Activated CD4-positive, alpha-beta T cell treated with anti-CD3 and anti-CD28 coated beads, Interleukin-2, amount 50 U/mL, for 24 hours (primary cell): Measurements from ENCODE around the gene FHL3.
A peak's percentile ranks its signal among the peaks of the same experiment; 100 is the strongest.

Experiments
- DNase-seq, 2 donors: peaks; one replicate each; pipeline ENCODE4 v3.0.0-alpha.2; 2020; ENCODE audit warnings: low read depth in 1 of 2, low spot score in 1 of 2

The FHL3 gene

DNA sequence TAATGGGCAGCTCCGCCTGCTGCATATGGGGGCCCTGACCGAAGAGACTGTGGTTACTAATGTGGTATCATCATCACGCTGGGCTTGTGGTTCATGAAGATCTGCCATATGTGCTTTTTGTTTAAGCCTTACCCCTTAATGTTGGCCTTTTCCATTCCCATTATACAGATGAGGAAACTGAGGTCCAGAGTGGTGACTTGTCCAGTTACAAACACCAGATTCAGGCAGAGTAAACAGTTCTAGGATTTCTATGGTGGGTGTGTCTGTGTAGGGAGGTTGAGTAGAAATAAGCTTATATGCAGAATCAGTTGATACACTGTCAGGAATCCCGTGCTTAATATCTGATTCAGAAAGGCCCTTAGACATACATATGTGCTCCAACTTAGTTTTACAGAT, 7.9 kb upstream of the FHL3 start:
- no peak for DNase-seq

DNA sequence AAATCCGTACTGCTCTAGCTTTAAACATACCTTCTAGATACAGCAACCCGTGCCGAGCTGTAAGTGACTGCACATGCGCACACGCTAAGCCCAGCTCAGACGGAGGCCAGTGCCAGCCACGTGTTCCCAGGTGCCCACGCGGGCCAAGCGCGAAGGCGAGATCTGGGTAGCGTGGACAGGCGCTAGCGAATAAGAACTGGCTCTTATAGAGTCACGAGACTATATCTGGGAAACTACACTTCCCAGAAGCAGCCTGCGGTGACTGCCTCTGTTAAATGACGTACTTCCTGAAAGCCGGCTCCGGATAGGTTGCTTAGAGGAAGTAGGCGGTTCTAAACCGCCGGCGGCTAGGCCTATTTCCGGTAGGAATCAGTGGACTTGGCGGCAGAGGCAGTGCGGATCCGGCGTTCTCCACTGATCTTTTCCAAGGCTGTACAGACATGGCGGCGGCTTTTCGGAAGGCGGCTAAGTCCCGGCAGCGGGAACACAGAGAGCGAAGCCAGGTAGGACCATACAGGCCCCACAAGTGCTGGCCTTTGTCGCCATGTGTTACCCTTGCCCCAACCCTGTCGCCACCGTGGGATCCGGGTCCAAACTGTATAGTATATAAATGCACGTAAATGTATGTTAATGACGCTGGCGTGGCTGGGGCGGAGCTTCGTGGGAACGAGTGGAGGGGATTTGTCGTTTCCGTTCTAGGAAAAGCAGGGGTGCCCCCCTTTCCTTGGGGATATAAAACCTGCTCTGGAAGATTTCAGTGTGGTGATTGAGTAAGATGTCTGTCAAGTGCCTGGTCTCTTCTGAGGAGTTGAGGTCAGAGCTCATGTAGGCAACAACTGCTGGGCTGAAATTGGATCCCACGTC, 7.3 kb upstream of the FHL3 start, which contains the start of gene UTP11:
UTP11 (plus strand) TSS at position 372 of the 864 bp plus-strand sequence; CDS start at position 441, 69 bp downstream.
- peak; percentile 69 to 93 for DNase-seq

DNA sequence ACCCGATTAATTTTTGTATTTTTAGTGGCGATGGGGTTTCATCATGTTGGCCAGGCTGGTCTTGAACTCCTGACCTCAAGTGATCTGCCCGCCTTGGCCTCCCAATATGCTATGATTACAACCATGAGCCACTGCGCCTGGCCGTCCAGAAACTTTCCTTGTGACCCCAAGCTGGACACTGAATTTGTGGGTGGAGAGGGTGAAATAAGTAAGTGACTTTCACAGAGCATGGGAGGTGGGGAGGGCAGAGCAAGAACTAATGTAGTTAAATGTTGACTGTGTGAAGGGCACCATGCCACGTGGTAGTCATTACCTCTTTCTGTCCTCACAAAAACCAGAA, 4.5 kb upstream of the FHL3 start:
- no peak for DNase-seq

DNA sequence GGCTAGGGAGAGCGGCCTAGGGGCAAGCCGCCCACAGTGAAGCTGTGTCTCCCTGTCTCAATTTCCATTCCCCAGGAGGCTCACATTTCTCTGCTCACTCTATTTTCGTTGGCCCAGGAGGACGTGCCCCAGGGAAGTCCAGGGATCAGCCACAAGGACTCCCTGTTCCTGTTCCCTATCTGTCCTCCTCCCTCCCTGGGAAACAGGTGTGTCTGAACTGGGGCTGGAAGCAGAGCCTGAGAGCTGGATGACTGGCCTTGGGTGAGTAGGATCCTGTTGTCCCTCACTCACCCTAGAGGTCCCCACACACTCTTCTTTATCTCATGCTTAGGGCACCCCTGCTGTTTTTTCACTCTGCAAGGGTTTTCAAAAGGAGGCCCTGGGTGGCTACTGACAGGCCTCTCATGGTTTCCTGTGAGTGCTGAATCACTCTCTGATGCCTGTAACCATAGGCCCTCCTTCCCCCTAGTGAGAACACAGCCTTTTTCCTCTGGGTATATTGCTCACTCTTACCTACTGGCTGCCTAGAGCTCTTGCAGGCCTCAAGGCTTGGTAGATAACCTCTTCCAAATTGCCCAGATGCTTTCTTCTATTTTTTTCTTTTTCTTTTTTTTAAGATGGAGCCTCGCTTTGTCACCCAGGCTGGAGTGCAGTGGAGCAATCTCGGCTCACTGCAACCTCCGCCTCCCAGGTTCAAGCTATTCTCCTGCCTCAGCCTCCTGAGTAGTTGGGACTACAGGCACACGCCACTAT, 4.0 kb upstream of the FHL3 start:
- peak in 1 of 2 donors; percentile 67 for DNase-seq

DNA sequence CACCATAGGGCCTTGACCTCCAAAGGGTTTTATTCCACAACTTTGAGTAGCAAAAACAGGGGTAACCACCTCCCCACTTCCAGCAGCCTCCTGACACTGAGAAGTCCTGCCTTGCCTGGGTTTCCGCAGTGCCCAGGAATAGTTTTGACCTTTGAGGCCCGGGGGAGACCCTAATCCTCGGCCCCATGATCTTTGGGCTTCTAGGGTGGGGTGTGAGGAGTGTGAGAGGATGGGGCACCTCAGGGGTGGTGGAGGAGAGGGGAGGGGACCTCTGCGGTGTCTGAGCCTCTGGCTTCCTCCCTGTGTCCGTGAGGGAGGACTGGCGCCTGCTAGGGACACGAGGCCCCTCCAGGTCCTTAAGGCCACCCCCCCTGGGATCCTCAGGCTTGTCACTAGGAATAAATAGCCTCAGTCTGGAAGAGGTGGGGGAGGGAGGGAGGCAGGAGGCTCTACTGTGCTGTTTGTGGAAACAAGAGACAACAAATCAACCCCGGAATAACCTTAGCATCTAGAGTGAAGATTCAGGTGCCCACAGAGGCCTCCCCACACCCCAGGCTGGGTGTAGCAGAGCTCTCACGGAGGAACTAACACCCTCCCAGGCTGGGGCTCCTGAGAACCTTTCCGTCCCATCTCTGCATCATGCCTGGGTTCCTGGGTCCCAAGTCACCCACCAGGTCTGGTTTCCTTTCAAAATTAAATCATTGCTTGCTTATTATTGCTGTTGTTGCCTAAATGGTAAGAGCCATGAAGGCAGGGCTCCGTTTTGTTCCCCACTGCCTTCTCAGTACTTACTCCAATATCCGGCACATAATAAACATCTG, 904 bp upstream of the FHL3 start:
- DNase-seq = no peak

- DNase-seq = no peak
Measured at GRCh38 chr1:38004284-38005108, 818 bp downstream of the FHL3 start.

- no peak for DNase-seq
Measured at GRCh38 chr1:38003261-38004250, 1.8 kb downstream of the FHL3 start.

DNA sequence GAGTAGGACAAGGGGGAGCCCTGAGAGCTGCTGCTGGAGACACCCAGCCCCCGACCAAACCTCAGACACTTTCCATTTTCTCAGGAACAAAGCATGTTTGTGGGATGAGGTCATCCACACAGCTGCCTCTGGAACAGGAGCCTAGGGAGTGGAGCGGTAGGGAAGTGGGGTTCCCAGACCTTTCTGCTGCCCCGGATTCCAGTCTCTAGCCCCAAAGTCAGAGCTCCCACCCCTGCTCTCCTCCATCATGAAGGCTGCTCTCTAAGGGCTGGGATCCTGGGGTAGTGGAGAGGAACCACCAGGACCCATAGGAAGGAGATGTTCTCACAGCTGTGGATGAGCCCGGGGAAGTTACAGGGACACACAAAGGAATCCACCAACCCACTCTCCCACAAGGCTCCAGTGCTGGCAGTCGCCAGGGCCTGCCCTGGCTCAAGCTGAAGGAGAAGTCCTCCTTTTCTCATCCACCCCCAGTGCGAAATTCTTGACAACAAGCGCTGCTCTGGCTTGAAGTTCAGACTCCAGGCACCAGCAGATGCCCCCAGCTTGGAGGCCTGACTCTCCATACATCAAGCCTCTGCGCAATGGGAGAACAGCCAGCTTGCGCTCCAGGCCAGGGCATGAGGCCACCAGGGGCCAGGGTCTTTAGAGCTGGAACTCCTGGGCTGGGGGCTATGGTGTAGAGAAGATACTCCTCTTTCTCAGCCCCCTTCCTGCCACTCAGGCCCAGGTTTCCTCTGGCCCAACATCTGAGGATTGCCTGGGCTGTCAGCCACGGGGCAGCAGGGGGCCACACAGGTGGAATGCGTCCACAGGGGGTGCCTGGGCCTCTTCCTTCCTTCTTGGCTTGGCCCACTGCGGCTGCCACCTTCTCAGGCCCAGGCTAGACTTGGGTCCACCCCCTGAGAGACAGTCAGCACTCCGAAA, 4.5 kb downstream of the FHL3 start:
- no peak for DNase-seq

GRCh38 chr1:38000233-38000528, 5.1 kb downstream of the FHL3 start:
- no peak for DNase-seq

GRCh38 chr1:37999430-38000232, 5.7 kb downstream of the FHL3 start:
- DNase-seq = no peak

GRCh38 chr1:37998913-37999429, 6.3 kb downstream of the FHL3 start:
- DNase-seq = no peak

- DNase-seq = no peak
Measured at GRCh38 chr1:37998089-37998808, 7.1 kb downstream of the FHL3 start.

DNA sequence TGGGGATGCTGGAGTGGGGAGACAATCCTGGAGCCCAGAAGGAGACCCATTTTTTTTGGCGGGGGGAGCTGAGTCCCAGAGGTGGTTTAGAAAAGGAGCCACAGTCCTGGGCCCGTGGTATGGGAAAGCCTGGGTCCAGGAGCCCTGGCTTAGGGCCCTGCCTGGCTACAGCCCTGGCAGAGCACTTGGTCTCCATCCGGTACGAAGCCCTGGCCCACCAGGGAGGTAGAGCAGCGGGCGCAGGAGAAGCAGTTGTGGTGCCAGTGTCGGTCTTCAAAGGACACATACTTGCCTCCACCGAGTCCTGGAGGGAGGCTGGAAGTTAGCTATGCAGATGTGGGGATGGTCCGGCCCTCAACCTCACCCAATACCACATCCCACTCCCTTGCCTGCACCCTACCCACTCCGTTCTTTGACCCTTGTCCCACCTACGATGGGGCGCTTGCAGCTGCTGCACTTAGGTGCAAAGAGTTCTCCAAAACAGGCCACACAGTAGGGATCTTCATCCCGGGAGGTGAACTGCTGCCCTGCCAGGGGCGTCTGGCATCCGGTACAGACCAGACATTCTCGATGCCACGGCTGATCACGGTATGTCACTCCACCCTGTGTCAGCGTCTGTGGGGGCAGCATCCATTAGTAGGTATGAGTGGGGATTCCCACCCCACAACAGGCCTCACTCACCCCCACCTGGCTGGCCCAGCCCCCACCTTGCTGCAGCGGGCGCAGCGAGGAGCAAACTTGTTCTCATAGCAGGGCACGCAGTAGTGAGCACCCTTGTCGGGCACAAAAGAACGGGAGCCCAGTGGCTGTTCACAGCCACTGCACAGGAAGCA, 7.8 kb downstream of the FHL3 start:
- no peak for DNase-seq

- DNase-seq = no peak
Measured at GRCh38 chr1:37995751-37996345, 9.5 kb downstream of the FHL3 start.

GRCh38 chr1:37994886-37995566, 10.3 kb downstream of the FHL3 start:
- DNase-seq = no peak
